ENCODE results near the gene GDPD3.
"Not testable (repeated sequence)": the region's sequence is repeated elsewhere in the genome, so short reads cannot be mapped to it uniquely, and the experiment has no call there.

The GDPD3 gene

GRCh38 chr16:30113031-30113710 is at the start of gene GDPD3:
TSS of gene GDPD3 (minus strand) at chr16:30113537. CDS start at chr16:30113478, 59 bp downstream.
- no peak for DNase-seq (ENCODE audit: low read depth in 1 of 2, low spot score in 1 of 2)

DNA sequence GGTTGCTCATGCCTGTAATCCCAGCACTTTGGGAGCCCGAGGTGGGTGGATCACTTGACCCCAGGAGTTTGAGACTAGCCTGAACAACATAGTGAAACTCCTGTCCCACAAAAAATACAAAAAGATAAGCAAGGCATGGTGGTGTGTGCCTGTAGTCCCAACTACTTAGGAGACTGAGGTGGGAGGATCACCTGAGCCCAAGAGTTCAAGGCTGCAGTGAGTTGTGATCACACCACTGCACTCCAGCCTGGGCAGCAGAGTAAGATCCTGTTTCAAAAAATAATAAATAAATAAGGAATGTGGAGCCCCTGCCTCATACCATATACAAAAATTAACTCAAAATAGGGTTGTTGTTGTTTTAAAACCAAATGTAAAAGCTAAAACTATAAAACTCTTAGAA is 43.9 kb upstream of the GDPD3 start:
- no peak for DNase-seq (ENCODE audit: low read depth in 1 of 2, low spot score in 1 of 2)

- no peak for DNase-seq (ENCODE audit: low read depth in 1 of 2, low spot score in 1 of 2)
These were observed 41.9 kb upstream of the GDPD3 start for GRCh38 chr16:30155188-30155587.

GRCh38 chr16:30152517-30152916 is 39.2 kb upstream of the GDPD3 start:
- DNase-seq (ENCODE audit: low read depth in 1 of 2, low spot score in 1 of 2) = no peak

DNA sequence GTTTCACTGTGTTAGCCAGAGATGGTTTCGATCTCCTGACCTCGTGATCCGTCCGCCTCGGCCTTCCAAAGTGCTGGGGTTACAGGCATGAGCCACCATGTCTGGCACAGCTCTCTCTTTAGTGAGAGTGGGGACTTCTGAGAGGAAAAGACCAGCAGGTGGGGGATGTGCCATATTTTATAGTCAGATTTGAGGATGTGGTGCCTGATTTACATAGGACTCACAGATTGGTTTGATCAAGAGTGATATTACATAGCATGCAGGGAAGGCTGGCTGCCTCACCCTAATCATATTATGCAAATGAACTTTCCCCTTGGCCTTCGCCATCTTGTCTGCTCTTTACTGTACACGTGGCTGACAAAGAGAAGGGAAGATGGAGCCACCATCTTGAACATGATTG is 37.8 kb upstream of the GDPD3 start:
- DNase-seq (ENCODE audit: low read depth in 1 of 2, low spot score in 1 of 2) = no peak

DNA sequence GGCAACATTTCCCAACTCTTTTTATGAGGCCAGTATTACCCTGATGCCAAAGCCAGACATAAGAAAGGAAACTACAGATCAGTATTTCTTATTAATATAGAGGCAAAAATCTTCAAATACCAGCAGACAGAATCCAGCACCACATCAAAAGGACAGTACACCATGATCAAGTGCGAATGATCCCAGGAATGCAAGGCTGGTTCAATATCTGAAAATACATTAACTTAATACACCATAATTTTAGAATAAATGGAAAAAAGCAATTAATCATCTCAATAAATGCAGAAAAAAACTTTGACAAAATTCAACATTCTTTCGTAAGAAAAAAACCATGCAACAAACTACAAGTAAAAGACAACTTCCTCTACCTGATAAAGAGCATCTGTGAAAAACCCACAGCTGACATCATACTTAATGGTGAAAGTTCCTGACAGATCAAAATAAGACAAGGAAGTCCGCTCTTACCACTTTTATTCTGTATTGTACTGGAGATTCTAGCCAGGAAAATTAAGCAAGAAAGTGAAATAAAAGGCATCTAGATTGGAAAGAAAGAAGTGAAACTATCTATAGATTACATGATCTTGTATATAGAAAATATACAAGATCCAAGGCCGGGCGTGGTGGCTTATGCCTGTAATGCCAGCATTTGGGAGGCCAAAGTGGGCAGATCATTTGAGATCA is 36.1 kb upstream of the GDPD3 start:
- no peak for DNase-seq (ENCODE audit: low read depth in 1 of 2, low spot score in 1 of 2)

DNA sequence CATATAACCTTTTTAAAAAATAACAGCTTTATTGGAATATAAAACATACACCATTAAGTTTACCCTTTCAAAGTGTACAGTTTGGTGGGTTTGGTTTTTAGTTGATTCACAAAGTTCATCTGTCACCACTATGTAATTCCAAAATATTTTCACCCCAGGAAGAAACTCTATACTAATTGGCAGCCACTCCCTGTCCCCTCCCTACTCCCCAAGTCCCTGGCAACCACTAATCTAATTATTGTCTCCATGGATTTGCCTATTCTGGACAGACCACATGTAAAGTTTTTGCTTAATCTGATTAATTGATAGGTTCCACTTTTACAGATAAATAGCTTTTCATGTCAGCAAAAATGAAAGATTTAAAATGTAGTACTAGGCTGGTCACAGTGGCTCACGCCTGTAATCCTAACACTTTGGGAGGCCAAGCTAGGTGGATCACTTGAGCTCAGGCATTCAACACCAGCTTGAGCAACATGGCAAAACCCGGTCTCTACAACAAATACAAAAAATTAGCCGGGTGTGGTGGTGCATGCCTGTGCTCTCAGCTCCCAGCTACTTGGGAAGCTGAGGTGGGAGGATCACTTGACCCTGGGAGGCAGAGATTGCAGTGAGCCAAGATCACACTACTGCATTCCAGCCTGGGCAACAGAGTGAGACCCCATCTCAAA is 34.6 kb upstream of the GDPD3 start:
- no peak for DNase-seq (ENCODE audit: low read depth in 1 of 2, low spot score in 1 of 2)

DNA sequence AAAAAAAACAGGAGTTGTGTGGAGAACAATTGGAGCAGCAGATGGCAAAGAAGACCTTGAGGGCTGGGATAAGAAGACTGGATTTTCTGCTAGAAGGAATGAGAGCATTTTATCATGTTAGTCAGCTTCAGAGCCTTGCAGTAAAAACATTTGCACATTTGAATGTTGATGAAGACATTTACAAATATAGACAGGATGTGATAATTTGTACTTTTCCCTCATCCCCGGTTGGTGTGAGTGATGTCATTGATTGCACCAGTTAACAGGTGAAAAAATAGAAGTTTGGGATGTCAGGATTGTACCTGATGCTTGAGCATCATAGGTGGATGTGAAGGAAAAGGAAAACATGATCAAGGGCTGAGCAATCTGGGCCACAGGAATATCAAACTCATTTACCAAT is 32.3 kb upstream of the GDPD3 start:
- no peak for DNase-seq (ENCODE audit: low read depth in 1 of 2, low spot score in 1 of 2)

DNA sequence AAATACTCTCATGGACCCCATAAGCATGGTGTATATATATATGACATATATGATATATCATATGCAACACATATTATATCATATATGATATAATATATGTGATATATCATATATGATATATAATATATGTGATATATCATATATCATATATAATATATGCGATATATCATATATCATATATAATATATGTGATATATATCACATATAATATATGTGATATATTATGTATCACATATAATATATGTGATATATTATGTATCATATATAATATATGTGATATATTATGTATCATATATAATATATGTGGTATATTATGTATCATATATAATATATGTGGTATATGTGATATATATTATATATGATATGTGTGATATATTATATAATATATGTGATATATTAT is 31.6 kb upstream of the GDPD3 start:
- no peak for DNase-seq (ENCODE audit: low read depth in 1 of 2, low spot score in 1 of 2)

GRCh38 chr16:30144017-30144416 is 30.7 kb upstream of the GDPD3 start:
- no peak for DNase-seq (ENCODE audit: low read depth in 1 of 2, low spot score in 1 of 2)

DNA sequence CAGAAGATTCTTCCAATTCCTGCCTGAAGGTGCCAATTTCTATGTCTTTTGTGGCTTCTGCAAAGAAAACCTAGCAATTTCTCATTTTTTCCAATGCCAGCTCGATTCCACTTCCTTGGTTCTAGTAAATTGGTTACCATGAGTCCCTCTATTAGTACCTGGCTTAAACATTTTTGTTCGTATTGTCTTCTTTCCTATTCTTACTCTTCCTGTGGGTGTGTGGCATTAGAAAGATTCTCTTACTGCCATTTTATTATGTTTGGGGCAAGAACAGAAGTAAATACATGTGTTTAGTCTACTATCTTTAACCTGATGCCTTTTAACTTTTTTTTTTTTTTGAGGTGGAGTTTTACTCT is 30.0 kb upstream of the GDPD3 start:
- no peak for DNase-seq (ENCODE audit: low read depth in 1 of 2, low spot score in 1 of 2)

DNA sequence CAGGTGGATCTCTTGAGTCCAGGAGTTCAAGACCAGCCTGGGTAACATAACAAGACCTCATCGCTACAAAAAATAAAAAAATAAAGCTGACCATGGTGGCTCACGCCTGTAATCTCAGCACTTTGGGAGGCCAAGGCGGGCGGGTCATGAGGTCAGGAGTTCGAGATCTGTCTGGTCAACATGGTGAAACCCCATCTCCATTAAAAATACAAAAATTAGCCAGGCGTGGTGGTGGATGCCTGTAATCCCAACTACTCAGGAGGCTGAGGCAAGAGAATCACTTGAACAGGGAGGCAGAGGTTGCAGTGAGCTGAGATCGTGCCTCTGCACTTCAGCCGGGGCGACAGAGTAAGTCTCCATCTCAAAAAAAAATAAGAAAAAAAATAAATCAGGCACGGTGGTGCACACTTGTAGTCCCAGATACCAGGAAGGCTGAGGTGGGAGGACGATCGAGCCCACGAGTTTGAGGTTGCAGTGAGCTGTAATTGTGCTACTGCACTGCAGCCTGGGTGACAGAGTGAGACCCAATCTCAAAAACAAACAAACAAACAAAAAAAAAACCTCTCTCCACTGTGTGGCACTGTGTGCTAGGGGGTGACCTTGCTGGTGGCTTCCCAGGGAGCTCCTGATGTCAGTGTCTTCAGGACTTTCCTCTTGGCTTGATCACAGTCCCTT is 29.5 kb upstream of the GDPD3 start:
- no peak for DNase-seq (ENCODE audit: low read depth in 1 of 2, low spot score in 1 of 2)

- DNase-seq (ENCODE audit: low read depth in 1 of 2, low spot score in 1 of 2) = no peak
These were observed 28.4 kb upstream of the GDPD3 start for GRCh38 chr16:30141750-30142149.

GRCh38 chr16:30139583-30140481 is 26.5 kb upstream of the GDPD3 start:
- no peak for DNase-seq (ENCODE audit: low read depth in 1 of 2, low spot score in 1 of 2)

GRCh38 chr16:30137897-30138296 is 24.6 kb upstream of the GDPD3 start:
- DNase-seq (ENCODE audit: low read depth in 1 of 2, low spot score in 1 of 2) = no peak

GRCh38 chr16:30136971-30137605 is 23.8 kb upstream of the GDPD3 start:
- no peak for DNase-seq (ENCODE audit: low read depth in 1 of 2, low spot score in 1 of 2)

DNA sequence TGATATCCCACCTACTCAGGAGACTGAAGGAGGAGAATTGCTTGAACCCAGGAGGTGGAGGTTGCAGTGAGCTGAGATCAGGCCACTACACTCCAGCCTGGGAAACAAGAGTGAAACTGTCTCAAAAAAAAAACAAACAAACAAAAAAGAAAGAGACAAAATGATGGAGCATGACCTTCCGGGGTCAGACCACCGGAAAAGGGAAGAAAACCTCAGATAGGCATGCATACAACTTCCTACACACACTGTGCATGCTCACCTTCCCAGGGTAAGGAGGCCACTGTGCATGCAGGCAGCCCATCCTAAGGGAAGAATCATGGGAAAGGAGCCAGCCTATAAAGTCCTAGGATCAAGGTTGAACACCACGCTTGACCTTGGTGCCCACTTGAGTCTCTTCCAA is 19.3 kb upstream of the GDPD3 start:
- no peak for DNase-seq (ENCODE audit: low read depth in 1 of 2, low spot score in 1 of 2)

DNA sequence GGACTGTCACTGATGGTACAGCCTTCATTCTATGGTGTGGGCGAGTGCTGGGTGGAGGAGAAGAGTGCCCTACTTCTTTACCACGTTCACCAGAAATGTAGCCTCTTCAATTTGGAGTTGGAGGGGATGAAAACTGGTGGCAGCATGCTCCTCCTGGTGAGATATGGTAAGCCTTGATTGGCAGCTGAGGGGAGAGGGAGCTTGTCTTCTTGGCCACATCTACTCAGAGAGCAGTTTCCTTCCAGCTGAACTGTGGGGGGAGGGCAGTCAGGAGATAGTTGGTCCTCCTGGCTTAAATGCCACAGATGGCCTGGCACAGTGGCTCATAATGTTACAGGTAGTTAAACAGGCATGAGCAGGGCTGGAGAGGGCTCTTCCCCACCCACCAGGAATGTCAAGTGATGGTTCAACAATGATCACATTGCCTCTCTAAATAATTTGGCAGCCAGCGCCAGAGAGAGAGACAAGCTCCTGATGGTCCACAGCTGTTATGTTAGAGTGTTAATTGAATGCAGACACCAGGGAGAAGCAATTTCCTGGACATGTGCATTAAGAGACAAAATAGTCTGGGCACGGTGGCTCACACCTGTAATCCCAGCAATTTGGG is 18.6 kb upstream of the GDPD3 start:
- DNase-seq (ENCODE audit: low read depth in 1 of 2, low spot score in 1 of 2) = no peak

- no peak for DNase-seq (ENCODE audit: low read depth in 1 of 2, low spot score in 1 of 2)
These were observed 14.7 kb upstream of the GDPD3 start for GRCh38 chr16:30127993-30128392.

DNA sequence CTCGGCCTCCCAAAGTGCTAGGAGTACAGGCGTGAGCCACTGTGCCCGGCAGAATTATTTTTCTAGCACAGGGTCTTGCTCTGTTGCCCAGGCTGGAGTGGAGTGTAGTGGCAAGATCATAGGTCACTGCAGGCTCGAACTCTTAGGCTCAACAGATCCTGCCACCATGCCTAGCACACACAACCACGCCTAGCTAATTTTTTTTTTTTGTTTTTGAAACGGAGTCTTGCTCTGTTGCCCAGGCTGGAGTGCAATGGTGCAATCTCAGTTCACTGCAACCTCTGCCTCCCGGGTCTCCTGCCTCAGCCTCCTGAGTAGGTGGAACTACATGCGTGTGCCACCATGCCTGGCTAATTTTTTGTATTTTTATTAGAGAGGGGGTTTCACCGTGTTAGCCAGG is 12.4 kb upstream of the GDPD3 start:
- DNase-seq (ENCODE audit: low read depth in 1 of 2, low spot score in 1 of 2) = not testable (repeated sequence)

All from activated CD4-positive, alpha-beta T cell treated with anti-CD3 and anti-CD28 coated beads, Interleukin-2, amount 50 U/mL, for 24 hours (primary cell).